ENCODE results near the gene TM9SF1.

Gene TM9SF1

GRCh38 chr14:24162093-24162492 is 33.1 kb downstream of the TM9SF1 start:
- DNase-seq (ENCODE audit: low read depth): no peak
- TF ChIP-seq CTCF (IDR thresholded peaks at IDR 0.05; ENCODE audit: low read depth, low read length, missing control alignments): no peak
- peak overlapping the region; percentile 81 for H3K4me3 ChIP-seq (ENCODE audit: low read depth, low read length)

GRCh38 chr14:24160850-24161804 is 34.1 kb downstream of the TM9SF1 start, which contains the start of gene IRF9:
IRF9 (plus strand) TSS chr14:24161265; CDS start chr14:24162145, 880 bp downstream.
- TF ChIP-seq CTCF (IDR thresholded peaks at IDR 0.05; ENCODE audit: low read depth, low read length, missing control alignments): peak; percentile 92
- DNase-seq (ENCODE audit: low read depth): peak; percentile 94
- peak within 1 kb of the TSS; percentile 81 for H3K4me3 ChIP-seq (ENCODE audit: low read depth, low read length)

DNA sequence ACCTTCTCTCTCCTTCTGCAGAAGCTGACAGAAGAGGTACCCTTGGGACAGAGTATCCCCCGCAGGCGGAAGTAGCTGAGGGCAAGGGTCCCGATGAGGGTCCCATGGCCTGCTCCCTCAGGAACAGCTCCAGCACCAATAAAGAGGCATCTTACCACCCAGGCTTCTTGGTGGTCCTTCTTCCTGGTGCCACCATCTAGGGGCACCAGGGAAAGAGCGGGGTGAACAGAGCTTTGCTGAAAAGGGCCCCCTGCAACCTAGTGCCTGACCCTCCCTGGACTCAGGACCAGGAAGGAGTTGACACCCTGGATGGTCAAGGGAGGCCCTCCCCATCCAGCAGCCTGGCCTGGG is 34.8 kb downstream of the TM9SF1 start:
- TF ChIP-seq CTCF (IDR thresholded peaks at IDR 0.05; ENCODE audit: low read depth, low read length, missing control alignments): no peak
- DNase-seq (ENCODE audit: low read depth): no peak
- H3K4me3 ChIP-seq (ENCODE audit: low read depth, low read length): no peak overlapping the region

GRCh38 chr14:24159777-24160498 is 35.3 kb downstream of the TM9SF1 start:
- TF ChIP-seq CTCF (IDR thresholded peaks at IDR 0.05; ENCODE audit: low read depth, low read length, missing control alignments): no peak
- no peak overlapping the region for H3K4me3 ChIP-seq (ENCODE audit: low read depth, low read length)
- DNase-seq (ENCODE audit: low read depth): no peak

- no peak for TF ChIP-seq CTCF (IDR thresholded peaks at IDR 0.05; ENCODE audit: low read depth, low read length, missing control alignments)
- no peak for DNase-seq (ENCODE audit: low read depth)
Observed at GRCh38 chr14:24157331-24157730, 37.9 kb downstream of the TM9SF1 start.

GRCh38 chr14:24156840-24157239 is 38.4 kb downstream of the TM9SF1 start:
- no peak for TF ChIP-seq CTCF (IDR thresholded peaks at IDR 0.05; ENCODE audit: low read depth, low read length, missing control alignments)
- DNase-seq (ENCODE audit: low read depth): no peak
- no peak overlapping the region for H3K4me3 ChIP-seq (ENCODE audit: low read depth, low read length)

More at GRCh38 chr14:24157331-24157730, 37.9 kb downstream of the TM9SF1 start:
- H3K4me3 ChIP-seq (ENCODE audit: low read depth, low read length): no peak overlapping the region
